CD4-positive, alpha-beta T cell (primary cell): ENCODE results near the gene UQCRQ. TPM values are rescaled to one million over a fixed set of nuclear protein-coding genes. Genes with fewer than 3 reads are reported as not detected.
A peak's percentile ranks its signal among the peaks of the same experiment; 100 is the strongest.

ENCODE experiments used
- ATAC-seq: fragments of 200-7000 bp; cut with Tn5 transposase; one replicate; pipeline ENCODE4 v1.10.0; 2022; ENCODE audit warnings: mild to moderate bottlenecking; ENCODE audit not compliant: poor library complexity
- CTCF ChIA-PET: fragments of 350-600 bp; sonication (Branson Sonifier 250); formaldehyde crosslinking; loops from one replicate; lab custom pipeline; 2021; ENCODE audit warnings: antibody characterized with exemption, inconsistent platforms; lab: Charles Lee
- POLR2A ChIA-PET: fragments of 350-600 bp; sonication (Branson Sonifier 250); formaldehyde crosslinking; loops from one replicate; lab custom pipeline; 2021; ENCODE audit warnings: antibody characterized with exemption, inconsistent platforms; lab: Charles Lee
- DNase-seq, 14 experiments: peaks; one replicate each; pipeline ENCODE4 v3.0.0-alpha.2; 2013 to 2020; ENCODE audit warnings: mixed read lengths in 2 of 14
- H3K27ac ChIP-seq, 2 donors: one replicate each; pipeline versions ENCODE4 v1.5.1 to v1.7.0; 2013; ENCODE audit warnings: low read length in 2 of 2, low read depth in 1 of 2, mild to moderate bottlenecking in 1 of 2
- H3K27me3 ChIP-seq, 2 experiments: 1 replicate in 1 of 2; 2 replicates in 1 of 2; pipeline versions ENCODE4 v1.6.1 to v1.7.0; 2013; ENCODE audit warnings: low read length in 2 of 2, control low read depth in 1 of 2, mild to moderate bottlenecking in 1 of 2, moderate library complexity in 1 of 2; ENCODE audit not compliant: insufficient read depth in 2 of 2, control insufficient read depth in 1 of 2
- H3K36me3 ChIP-seq: one replicate; pipeline ENCODE4 v1.6.1; 2013; ENCODE audit warnings: low read length, control low read depth; ENCODE audit not compliant: insufficient read depth
- H3K4me1 ChIP-seq: one replicate; pipeline ENCODE4 v1.6.1; 2013; ENCODE audit warnings: low read length, control low read depth; ENCODE audit not compliant: insufficient read depth
- H3K4me3 ChIP-seq: one replicate; pipeline ENCODE4 v1.5.1; 2013; ENCODE audit warnings: mild to moderate bottlenecking, low read length, moderate library complexity
- H3K9me3 ChIP-seq, 2 experiments: 1 replicate in 1 of 2; 2 replicates in 1 of 2; pipeline versions ENCODE4 v1.6.1 to v1.7.0; 2013; ENCODE audit warnings: low read length in 2 of 2, mild to moderate bottlenecking in 2 of 2, control low read depth in 1 of 2, moderate library complexity in 1 of 2; ENCODE audit not compliant: control insufficient read depth in 1 of 2, insufficient read depth in 1 of 2
- H3K27ac Mint-ChIP-seq: one replicate; pipeline ENCODE4 v1.8.0; 2020; ENCODE audit warnings: mixed read lengths
- H3K27me3 Mint-ChIP-seq: one replicate; pipeline ENCODE4 v1.8.0; 2021; ENCODE audit warnings: mixed read lengths
- H3K36me3 Mint-ChIP-seq: one replicate; pipeline ENCODE4 v1.8.0; 2021; ENCODE audit warnings: low read depth, mixed read lengths
- H3K4me1 Mint-ChIP-seq: one replicate; pipeline ENCODE4 v1.8.0; 2021; ENCODE audit warnings: low read depth, mixed read lengths
- H3K4me3 Mint-ChIP-seq: one replicate; pipeline ENCODE4 v1.8.0; 2020; ENCODE audit warnings: mild to moderate bottlenecking, mixed read lengths
- H3K9me3 Mint-ChIP-seq: one replicate; pipeline ENCODE4 v1.8.0; 2020; ENCODE audit warnings: mixed read lengths
- intact Hi-C, 2 experiments: fragments of 100-400 bp; cut with DNase I in 1 of 2; cut with micrococcal nuclease in 1 of 2; formaldehyde crosslinking; loops; one replicate each; pipeline versions ENCODE4 v1.15.1 to v1.9.0; 2023 to 2025; cut with DNase I, micrococcal nuclease
- total RNA-seq, 174 experiments: library from RNA in 2 of 174; stranded (reverse) in 2 of 174; gene quantifications; one replicate each; pipeline ENCODE4 v1.2.3 and lab custom pipeline; 2021 to 2026
- TF ChIP-seq, protein P1 (sequence below): fragments of 200-600 bp; IDR thresholded peaks from one replicate; pipeline ENCODE4 v1.8.0; 2022; ENCODE audit warnings: antibody characterized with exemption, mild to moderate bottlenecking

Gene UQCRQ
- total RNA-seq, 2 experiments from 2014 or later, result 119 to 132 TPM

DNA sequence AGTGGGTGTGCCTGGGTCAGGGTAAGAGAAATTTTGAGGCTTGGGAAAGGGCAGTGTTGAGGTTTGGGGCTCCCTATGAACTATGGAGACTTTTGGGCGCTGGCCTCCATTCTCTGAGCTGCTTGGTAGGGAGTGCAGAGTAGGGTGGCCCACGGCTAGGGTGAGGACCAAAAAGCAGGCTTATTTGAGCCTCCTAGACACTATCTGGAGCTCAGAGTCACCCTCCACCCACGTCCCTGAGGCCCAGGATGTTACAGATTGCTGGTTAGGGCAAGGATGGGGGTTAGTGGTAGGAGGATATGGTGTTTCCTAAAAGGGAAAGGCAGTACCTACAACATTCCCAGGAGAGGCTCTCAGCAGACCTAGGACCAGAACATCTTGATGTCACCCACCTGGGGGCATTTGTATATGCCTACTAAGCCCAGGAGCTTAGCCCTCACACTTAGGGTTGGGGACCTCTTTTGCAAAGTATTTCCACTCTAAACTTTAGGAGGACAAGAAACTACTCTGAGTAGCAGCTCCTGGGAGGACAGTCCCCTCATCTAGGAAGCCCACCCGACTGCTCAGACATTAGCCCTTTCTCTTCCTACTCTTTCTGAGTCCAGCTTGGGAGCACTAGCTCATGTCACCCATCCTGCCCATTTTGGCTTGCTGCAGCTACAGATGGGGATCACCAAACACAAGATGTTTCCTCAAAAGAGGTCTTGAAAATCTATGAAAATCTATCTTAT is 38.3 kb upstream of the UQCRQ start:
- TF ChIP-seq, protein P1, sequence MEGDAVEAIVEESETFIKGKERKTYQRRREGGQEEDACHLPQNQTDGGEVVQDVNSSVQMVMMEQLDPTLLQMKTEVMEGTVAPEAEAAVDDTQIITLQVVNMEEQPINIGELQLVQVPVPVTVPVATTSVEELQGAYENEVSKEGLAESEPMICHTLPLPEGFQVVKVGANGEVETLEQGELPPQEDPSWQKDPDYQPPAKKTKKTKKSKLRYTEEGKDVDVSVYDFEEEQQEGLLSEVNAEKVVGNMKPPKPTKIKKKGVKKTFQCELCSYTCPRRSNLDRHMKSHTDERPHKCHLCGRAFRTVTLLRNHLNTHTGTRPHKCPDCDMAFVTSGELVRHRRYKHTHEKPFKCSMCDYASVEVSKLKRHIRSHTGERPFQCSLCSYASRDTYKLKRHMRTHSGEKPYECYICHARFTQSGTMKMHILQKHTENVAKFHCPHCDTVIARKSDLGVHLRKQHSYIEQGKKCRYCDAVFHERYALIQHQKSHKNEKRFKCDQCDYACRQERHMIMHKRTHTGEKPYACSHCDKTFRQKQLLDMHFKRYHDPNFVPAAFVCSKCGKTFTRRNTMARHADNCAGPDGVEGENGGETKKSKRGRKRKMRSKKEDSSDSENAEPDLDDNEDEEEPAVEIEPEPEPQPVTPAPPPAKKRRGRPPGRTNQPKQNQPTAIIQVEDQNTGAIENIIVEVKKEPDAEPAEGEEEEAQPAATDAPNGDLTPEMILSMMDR, result no peak
- peaks cover 50 to 68% of the 10 kb centered on the region in 2 experiments for H3K27me3 ChIP-seq
- H3K4me1 ChIP-seq, result peaks cover 23% of the 10 kb centered on the region
- peaks cover 77% of the 10 kb centered on the region for H3K27me3 Mint-ChIP-seq
- no peaks in the 10 kb centered on the region for H3K36me3 Mint-ChIP-seq
- DNase-seq (no peak), ATAC-seq (no peak)
- H3K4me3 ChIP-seq, result no peak overlapping the region
- H3K4me1 Mint-ChIP-seq, result peaks cover 17% of the 10 kb centered on the region
- no peaks in the 10 kb centered on the region for H3K9me3 Mint-ChIP-seq
- no peak overlapping the region for H3K27ac Mint-ChIP-seq
- H3K36me3 ChIP-seq, result no peaks in the 10 kb centered on the region
- peak overlapping the region; percentile 11 for H3K4me3 Mint-ChIP-seq
- ChIA-PET POLR2A (no interaction called here), CTCF (interaction anchor here (0.7 to 1.7 kb wide), 4 partner anchors 8 to 328 kb away, joined by 3 to 10 read pairs (median 3); no protein-coding TSS in a partner anchor)
- intact Hi-C loops, result no loop called here
- no peak overlapping the region for H3K27ac ChIP-seq
- H3K9me3 ChIP-seq, result peaks cover 0 to 14% of the 10 kb centered on the region in 2 experiments

DNA sequence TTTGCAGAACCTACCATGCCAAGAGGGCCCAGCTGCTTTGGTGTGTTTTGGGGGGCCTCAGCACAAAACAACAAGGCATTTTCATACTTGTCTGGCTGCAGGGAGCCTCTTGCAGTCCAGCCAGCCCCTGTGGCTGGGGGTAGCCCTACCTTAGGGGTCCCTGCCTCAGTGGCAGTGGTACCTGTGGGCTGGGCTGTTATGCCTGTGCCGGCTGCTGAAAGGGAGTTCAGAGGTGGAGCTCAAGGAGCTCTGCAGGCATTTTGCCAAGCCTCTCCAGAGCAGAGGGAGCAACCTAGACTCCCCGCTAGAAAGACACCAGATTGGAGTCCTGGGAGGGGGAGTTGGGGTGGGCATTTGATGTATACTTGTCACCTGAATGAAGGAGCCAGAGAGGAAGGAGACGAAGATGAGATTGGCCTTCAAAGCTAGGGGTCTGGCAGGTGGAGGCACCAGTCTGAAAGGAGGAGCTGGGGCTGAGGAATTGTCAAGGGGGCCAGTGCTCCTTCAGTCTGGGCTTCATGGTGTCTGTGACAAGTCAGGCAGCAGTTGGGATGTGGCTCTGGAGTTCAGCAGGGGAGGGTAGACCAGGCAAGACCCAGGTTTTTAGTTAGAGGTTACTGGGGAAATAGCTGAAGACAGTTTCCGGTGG is 37.5 kb upstream of the UQCRQ start:
- ChIA-PET POLR2A (interaction anchor here (0.9 to 1.1 kb wide), 2 partner anchors 15 to 42 kb away, joined by 3 to 5 read pairs; partner anchors contain the start of gene SOWAHA), CTCF (interaction anchor here (1.0 to 1.7 kb wide), 7 partner anchors 9 to 329 kb away, joined by 3 to 13 read pairs (median 4); partner anchors contain the start of genes GDF9 and UQCRQ)
- ATAC-seq (no peak), DNase-seq (no peak)
- peaks cover 17% of the 10 kb centered on the region for H3K4me1 Mint-ChIP-seq
- TF ChIP-seq, protein P1, result no peak
- no peak overlapping the region for H3K27ac Mint-ChIP-seq
- peaks cover 0 to 11% of the 10 kb centered on the region in 2 experiments for H3K9me3 ChIP-seq
- H3K4me1 ChIP-seq, result peaks cover 22% of the 10 kb centered on the region
- H3K36me3 Mint-ChIP-seq, result no peaks in the 10 kb centered on the region
- no peaks in the 10 kb centered on the region for H3K9me3 Mint-ChIP-seq
- H3K36me3 ChIP-seq, result no peaks in the 10 kb centered on the region
- peak overlapping the region; percentile 89 for H3K4me3 Mint-ChIP-seq
- intact Hi-C loops, result no loop called here
- no peak overlapping the region for H3K4me3 ChIP-seq
- peaks cover 45 to 60% of the 10 kb centered on the region in 2 experiments for H3K27me3 ChIP-seq
- H3K27me3 Mint-ChIP-seq, result peaks cover 71% of the 10 kb centered on the region
- no peak overlapping the region for H3K27ac ChIP-seq

DNA sequence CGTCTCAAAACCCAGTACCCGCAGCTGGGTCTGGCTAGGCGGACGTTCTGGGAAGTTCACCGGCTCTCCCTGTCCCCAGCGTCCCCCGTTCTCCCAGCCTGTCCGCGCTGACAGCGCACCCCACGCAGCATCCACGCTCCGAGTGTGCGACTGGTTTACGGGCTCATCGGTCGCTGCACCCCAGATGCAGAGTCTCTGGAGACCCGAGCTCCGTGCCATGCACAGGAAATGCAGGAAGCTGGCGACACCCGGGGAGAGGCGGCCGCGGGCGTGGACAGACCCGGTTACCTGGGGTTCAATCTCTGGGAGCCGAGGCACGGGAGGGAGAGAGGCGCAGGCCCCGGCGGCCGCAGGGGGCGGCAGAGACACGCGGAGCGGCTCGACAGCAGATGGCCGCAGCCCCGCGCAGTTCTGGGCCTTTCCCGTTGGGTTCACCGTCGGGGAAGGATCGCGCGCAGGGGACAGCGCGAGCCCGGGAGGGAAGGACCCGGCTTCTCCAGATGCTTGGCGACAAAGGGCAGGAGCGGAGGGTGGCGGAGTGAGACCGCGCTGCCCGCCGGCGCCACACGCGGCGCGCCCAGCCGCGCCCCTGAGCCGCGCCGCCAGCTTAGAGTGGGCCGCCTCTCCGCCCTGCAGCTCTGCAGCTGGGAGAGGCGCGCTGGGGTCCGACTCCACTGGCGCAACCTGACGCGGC is 36.6 kb upstream of the UQCRQ start:
- Mint-ChIP-seq H3K36me3 (no peaks in the 10 kb centered on the region), H3K27me3 (peaks cover 62% of the 10 kb centered on the region), H3K27ac (no peak overlapping the region), H3K4me1 (peaks cover 17% of the 10 kb centered on the region), H3K4me3 (peak overlapping the region; percentile 89), H3K9me3 (no peaks in the 10 kb centered on the region)
- no peaks in the 10 kb centered on the region for H3K36me3 ChIP-seq
- H3K9me3 ChIP-seq, result peaks cover 0 to 5% of the 10 kb centered on the region in 2 experiments
- H3K4me1 ChIP-seq, result peaks cover 22% of the 10 kb centered on the region
- TF ChIP-seq, protein P1, result peak; percentile 78
- ATAC-seq, result peak; percentile 87
- H3K27ac ChIP-seq, result no peak overlapping the region
- DNase-seq, result peak; percentile 49 to 86 (median 66)
- intact Hi-C loops, result loop anchor here (1.0 to 5.0 kb wide), 2 partner anchors 52 to 53 kb away; no protein-coding TSS in a partner anchor
- ChIA-PET POLR2A (interaction anchor here (0.9 to 1.1 kb wide), 2 partner anchors 16 to 41 kb away, joined by 3 to 5 read pairs; partner anchors contain the start of gene SOWAHA), CTCF (interaction anchor here (0.6 to 1.7 kb wide), 10 partner anchors 10 to 83 kb away, joined by 3 to 13 read pairs (median 4); partner anchors contain the start of genes CCNI2, GDF9 and UQCRQ)
- peak overlapping the region; percentile 40 for H3K4me3 ChIP-seq
- H3K27me3 ChIP-seq, result peaks cover 36 to 50% of the 10 kb centered on the region in 2 experiments
